WTC11 (cell line): ENCODE measurements around the gene KRT86.

Experiments used
- ATF1 ChIP-seq: sonication (generic); formaldehyde crosslinking; IDR thresholded peaks from 2 replicates; pipeline ENCODE4 v1.8.1; 2023; ENCODE audit warnings: mild to moderate bottlenecking, moderate library complexity, missing genetic modification reagents
- E2F5 ChIP-seq: sonication (generic); formaldehyde crosslinking; IDR thresholded peaks from 2 replicates; pipeline ENCODE4 v1.8.1; 2022; ENCODE audit warnings: mild to moderate bottlenecking, moderate library complexity, missing genetic modification reagents
- FOXJ3 ChIP-seq: sonication (generic); formaldehyde crosslinking; IDR thresholded peaks from 2 replicates; pipeline ENCODE4 v1.9.0; 2021; ENCODE audit warnings: missing genetic modification reagents, mild to moderate bottlenecking, borderline replicate concordance
- IRF2 ChIP-seq: sonication (generic); formaldehyde crosslinking; IDR thresholded peaks from 2 replicates; pipeline ENCODE4 v1.8.0; 2022; ENCODE audit warnings: low read depth, missing genetic modification reagents, borderline replicate concordance
- NR1H2 ChIP-seq: sonication (generic); formaldehyde crosslinking; IDR thresholded peaks from 2 replicates; pipeline ENCODE4 v1.9.0; 2021; ENCODE audit warnings: mild to moderate bottlenecking, moderate library complexity, missing genetic modification reagents
- SMAD4 ChIP-seq: sonication (generic); formaldehyde crosslinking; IDR thresholded peaks from 2 replicates; pipeline ENCODE4 v1.8.0; 2022; ENCODE audit warnings: mild to moderate bottlenecking, missing genetic modification reagents
- TP53 ChIP-seq: sonication (generic); formaldehyde crosslinking; IDR thresholded peaks from 2 replicates; pipeline ENCODE4 v1.8.1; 2023; ENCODE audit warnings: mild to moderate bottlenecking, missing genetic modification reagents
- TF ChIP-seq, protein P1 (sequence below): fragments of 200-600 bp; IDR thresholded peaks from 2 replicates; pipeline ENCODE4 v1.8.0; 2022; ENCODE audit warnings: antibody characterized with exemption
- TF ChIP-seq, protein P2 (sequence below): sonication (generic); formaldehyde crosslinking; conservative IDR thresholded peaks from 2 replicates; pipeline ENCODE4 v1.8.1; 2023; ENCODE audit warnings: mild to moderate bottlenecking, low read depth, missing genetic modification reagents, moderate library complexity
- TF ChIP-seq, protein P3 (sequence below): sonication (generic); formaldehyde crosslinking; IDR thresholded peaks from 2 replicates; pipeline ENCODE4 v1.8.1; 2023; ENCODE audit warnings: mild to moderate bottlenecking, missing genetic modification reagents
- TF ChIP-seq, protein P4 (sequence below): sonication (generic); formaldehyde crosslinking; IDR thresholded peaks from 2 replicates; pipeline ENCODE4 v1.8.0; 2022; ENCODE audit warnings: mild to moderate bottlenecking, missing genetic modification reagents

GRCh38 chr12:52251367-52252051 is 22.9 kb upstream of the KRT86 start:
- TF ChIP-seq ATF1 = no peak
- no peak for TF ChIP-seq IRF2
- TF ChIP-seq E2F5 = no peak
- TF ChIP-seq, protein P1, sequence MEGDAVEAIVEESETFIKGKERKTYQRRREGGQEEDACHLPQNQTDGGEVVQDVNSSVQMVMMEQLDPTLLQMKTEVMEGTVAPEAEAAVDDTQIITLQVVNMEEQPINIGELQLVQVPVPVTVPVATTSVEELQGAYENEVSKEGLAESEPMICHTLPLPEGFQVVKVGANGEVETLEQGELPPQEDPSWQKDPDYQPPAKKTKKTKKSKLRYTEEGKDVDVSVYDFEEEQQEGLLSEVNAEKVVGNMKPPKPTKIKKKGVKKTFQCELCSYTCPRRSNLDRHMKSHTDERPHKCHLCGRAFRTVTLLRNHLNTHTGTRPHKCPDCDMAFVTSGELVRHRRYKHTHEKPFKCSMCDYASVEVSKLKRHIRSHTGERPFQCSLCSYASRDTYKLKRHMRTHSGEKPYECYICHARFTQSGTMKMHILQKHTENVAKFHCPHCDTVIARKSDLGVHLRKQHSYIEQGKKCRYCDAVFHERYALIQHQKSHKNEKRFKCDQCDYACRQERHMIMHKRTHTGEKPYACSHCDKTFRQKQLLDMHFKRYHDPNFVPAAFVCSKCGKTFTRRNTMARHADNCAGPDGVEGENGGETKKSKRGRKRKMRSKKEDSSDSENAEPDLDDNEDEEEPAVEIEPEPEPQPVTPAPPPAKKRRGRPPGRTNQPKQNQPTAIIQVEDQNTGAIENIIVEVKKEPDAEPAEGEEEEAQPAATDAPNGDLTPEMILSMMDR = no peak
- TF ChIP-seq, protein P2, sequence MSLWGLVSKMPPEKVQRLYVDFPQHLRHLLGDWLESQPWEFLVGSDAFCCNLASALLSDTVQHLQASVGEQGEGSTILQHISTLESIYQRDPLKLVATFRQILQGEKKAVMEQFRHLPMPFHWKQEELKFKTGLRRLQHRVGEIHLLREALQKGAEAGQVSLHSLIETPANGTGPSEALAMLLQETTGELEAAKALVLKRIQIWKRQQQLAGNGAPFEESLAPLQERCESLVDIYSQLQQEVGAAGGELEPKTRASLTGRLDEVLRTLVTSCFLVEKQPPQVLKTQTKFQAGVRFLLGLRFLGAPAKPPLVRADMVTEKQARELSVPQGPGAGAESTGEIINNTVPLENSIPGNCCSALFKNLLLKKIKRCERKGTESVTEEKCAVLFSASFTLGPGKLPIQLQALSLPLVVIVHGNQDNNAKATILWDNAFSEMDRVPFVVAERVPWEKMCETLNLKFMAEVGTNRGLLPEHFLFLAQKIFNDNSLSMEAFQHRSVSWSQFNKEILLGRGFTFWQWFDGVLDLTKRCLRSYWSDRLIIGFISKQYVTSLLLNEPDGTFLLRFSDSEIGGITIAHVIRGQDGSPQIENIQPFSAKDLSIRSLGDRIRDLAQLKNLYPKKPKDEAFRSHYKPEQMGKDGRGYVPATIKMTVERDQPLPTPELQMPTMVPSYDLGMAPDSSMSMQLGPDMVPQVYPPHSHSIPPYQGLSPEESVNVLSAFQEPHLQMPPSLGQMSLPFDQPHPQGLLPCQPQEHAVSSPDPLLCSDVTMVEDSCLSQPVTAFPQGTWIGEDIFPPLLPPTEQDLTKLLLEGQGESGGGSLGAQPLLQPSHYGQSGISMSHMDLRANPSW (CRISPR knock-in tag) = no peak
- TF ChIP-seq, protein P3, sequence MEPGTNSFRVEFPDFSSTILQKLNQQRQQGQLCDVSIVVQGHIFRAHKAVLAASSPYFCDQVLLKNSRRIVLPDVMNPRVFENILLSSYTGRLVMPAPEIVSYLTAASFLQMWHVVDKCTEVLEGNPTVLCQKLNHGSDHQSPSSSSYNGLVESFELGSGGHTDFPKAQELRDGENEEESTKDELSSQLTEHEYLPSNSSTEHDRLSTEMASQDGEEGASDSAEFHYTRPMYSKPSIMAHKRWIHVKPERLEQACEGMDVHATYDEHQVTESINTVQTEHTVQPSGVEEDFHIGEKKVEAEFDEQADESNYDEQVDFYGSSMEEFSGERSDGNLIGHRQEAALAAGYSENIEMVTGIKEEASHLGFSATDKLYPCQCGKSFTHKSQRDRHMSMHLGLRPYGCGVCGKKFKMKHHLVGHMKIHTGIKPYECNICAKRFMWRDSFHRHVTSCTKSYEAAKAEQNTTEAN = no peak
- TF ChIP-seq NR1H2 (CRISPR knock-in tag) = no peak
- no peak for TF ChIP-seq SMAD4 (CRISPR knock-in tag)
- no peak for TF ChIP-seq FOXJ3
- no peak for TF ChIP-seq TP53 (CRISPR knock-in tag)
- TF ChIP-seq, protein P4, sequence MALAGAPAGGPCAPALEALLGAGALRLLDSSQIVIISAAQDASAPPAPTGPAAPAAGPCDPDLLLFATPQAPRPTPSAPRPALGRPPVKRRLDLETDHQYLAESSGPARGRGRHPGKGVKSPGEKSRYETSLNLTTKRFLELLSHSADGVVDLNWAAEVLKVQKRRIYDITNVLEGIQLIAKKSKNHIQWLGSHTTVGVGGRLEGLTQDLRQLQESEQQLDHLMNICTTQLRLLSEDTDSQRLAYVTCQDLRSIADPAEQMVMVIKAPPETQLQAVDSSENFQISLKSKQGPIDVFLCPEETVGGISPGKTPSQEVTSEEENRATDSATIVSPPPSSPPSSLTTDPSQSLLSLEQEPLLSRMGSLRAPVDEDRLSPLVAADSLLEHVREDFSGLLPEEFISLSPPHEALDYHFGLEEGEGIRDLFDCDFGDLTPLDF (CRISPR knock-in tag) = no peak
